HCT116 (cell line): ENCODE results near the gene ADIRF. TPM values are rescaled to one million over a fixed set of nuclear protein-coding genes. Genes with fewer than 3 reads are reported as not detected.
A peak's percentile ranks its signal among the peaks of the same experiment; 100 is the strongest.

Source experiments
- ATAC-seq: fragments of 200-7000 bp; cut with Tn5 transposase; 2 replicates; pipeline ENCODE4 v1.9.1; 2020; ENCODE audit warnings: mild to moderate bottlenecking, moderate library complexity
- BruUV-seq: library from RNA; stranded (reverse); fragments of 400-500 nt; replicated peaks from 2 replicates; lab custom pipeline; 2021; lab: Mats Ljungman, UMichigan
- CTCF ChIA-PET: fragments of 300-600 bp; sonication (Branson Sonifier 250); formaldehyde crosslinking; loops from one replicate; lab custom pipeline; 2021; ENCODE audit warnings: antibody characterized with exemption; lab: Charles Lee
- POLR2A ChIA-PET: fragments of 300-600, 350-600 bp; sonication (Branson Sonifier 250); formaldehyde crosslinking; loops from one replicate; lab custom pipeline; 2021; ENCODE audit warnings: antibody characterized with exemption; lab: Charles Lee
- RAD21 ChIA-PET, 2 experiments: fragments of 300-600 bp; sonication (Branson Sonifier 250); formaldehyde crosslinking; loops; one replicate each; lab custom pipeline; 2023; ENCODE audit warnings: low total read pairs in 2 of 2; ENCODE audit not compliant: uncharacterized antibody in 2 of 2, unreplicated experiment in 2 of 2, low non-redundant PET in 1 of 2; lab: Charles Lee
- DNase-seq: peaks from one replicate; pipeline ENCODE4 v3.0.0-alpha.2; 2010; ENCODE audit warnings: low read depth, low spot score
- H2AFZ ChIP-seq: fragments of 200-600 bp; shearing (Covaris generic), sonication (generic); 2 replicates; pipeline ENCODE4 v1.6.1; 2017; ENCODE audit warnings: low read depth, mixed run types, mixed read lengths, antibody characterized with exemption, low read length; ENCODE audit not compliant: poor library complexity, severe bottlenecking
- H3K27ac ChIP-seq: 2 replicates; pipeline ENCODE4 v1.5.1; 2012; ENCODE audit warnings: low read depth, low read length
- H3K27me3 ChIP-seq: fragments of 200-600 bp; sonication (generic); 2 replicates; pipeline ENCODE4 v1.6.1; 2016; ENCODE audit warnings: mixed run types, low read length, mixed read lengths; ENCODE audit not compliant: insufficient read depth
- H3K36me3 ChIP-seq, 2 experiments: fragments of 200-500 bp in 1 of 2; fragments of 200-600 bp in 1 of 2; sonication (Bioruptor generic) in 1 of 2; sonication (generic) in 1 of 2; 2 replicates each; pipeline versions ENCODE4 v1.5.1 to v1.6.1; 2014 to 2016; ENCODE audit warnings: low read length in 2 of 2, inconsistent platforms in 1 of 2, mixed read lengths in 1 of 2, mixed run types in 1 of 2; ENCODE audit not compliant: insufficient read depth in 2 of 2, control insufficient read depth in 1 of 2
- H3K4me1 ChIP-seq, 2 experiments: fragments of 200-600 bp in 1 of 2; sonication (generic) in 1 of 2; 2 replicates each; pipeline versions ENCODE4 v1.5.1 to v1.6.1; 2012 to 2017; ENCODE audit warnings: low read length in 2 of 2, inconsistent platforms in 1 of 2, mild to moderate bottlenecking in 1 of 2, mixed read lengths in 1 of 2, mixed run types in 1 of 2, moderate library complexity in 1 of 2; ENCODE audit not compliant: insufficient read depth in 2 of 2, control insufficient read depth in 1 of 2
- H3K4me2 ChIP-seq: fragments of 200-600 bp; sonication (generic); 2 replicates; pipeline ENCODE4 v1.6.1; 2017; ENCODE audit warnings: mixed run types, low read length, mixed read lengths
- H3K4me3 ChIP-seq, 2 experiments: fragments of 200-600 bp in 1 of 2; sonication (generic) in 1 of 2; replicated peaks in 1 of 2; 2 replicates each; pipeline ENCODE4 v1.5.1; 2011 to 2016; ENCODE audit warnings: low read length in 2 of 2, control low read depth in 1 of 2, low read depth in 1 of 2, mild to moderate bottlenecking in 1 of 2, mixed read lengths in 1 of 2, mixed run types in 1 of 2
- H3K79me2 ChIP-seq: fragments of 200-600 bp; sonication (generic); 2 replicates; pipeline ENCODE4 v1.6.1; 2017; ENCODE audit warnings: mild to moderate bottlenecking, mixed run types, low read length, moderate library complexity, mixed read lengths; ENCODE audit not compliant: insufficient read depth
- H3K9ac ChIP-seq: fragments of 200-600 bp; sonication (generic); 2 replicates; pipeline ENCODE4 v1.6.1; 2016; ENCODE audit warnings: low read length, mixed read lengths
- H3K9me2 ChIP-seq: fragments of 200-600 bp; sonication (generic), shearing (Covaris generic); 2 replicates; pipeline ENCODE4 v1.6.1; 2017; ENCODE audit warnings: mixed run types, mild to moderate bottlenecking, moderate library complexity; ENCODE audit not compliant: insufficient read depth
- H3K9me3 ChIP-seq, 2 experiments: fragments of 200-500 bp in 1 of 2; fragments of 200-600 bp in 1 of 2; sonication (Bioruptor generic) in 1 of 2; sonication (generic) in 1 of 2; 2 replicates each; pipeline ENCODE4 v1.6.1; 2014 to 2017; ENCODE audit warnings: low read length in 2 of 2, mixed read lengths in 2 of 2, inconsistent platforms in 1 of 2, low read depth in 1 of 2, mild to moderate bottlenecking in 1 of 2, mixed run types in 1 of 2, moderate library complexity in 1 of 2; ENCODE audit not compliant: control insufficient read depth in 1 of 2, insufficient read depth in 1 of 2
- H4K20me1 ChIP-seq: fragments of 200-600 bp; sonication (generic), shearing (Covaris generic); 2 replicates; pipeline ENCODE4 v1.6.1; 2017; ENCODE audit warnings: mixed run types, mild to moderate bottlenecking, moderate library complexity; ENCODE audit not compliant: insufficient read depth
- CBX3 ChIP-seq: IDR thresholded peaks from 2 replicates; pipeline ENCODE4 v1.6.1; 2012; ENCODE audit warnings: low read depth
- CEBPB ChIP-seq: IDR thresholded peaks from 2 replicates; pipeline ENCODE4 v1.6.1; 2012; ENCODE audit warnings: low read depth
- EGR1 ChIP-seq: IDR thresholded peaks from 2 replicates; pipeline ENCODE4 v1.6.1; 2012; ENCODE audit warnings: low read depth
- EZH2phosphoT487 ChIP-seq: fragments of 200-600 bp; IDR thresholded peaks from 2 replicates; pipeline ENCODE4 v1.6.1; 2018; ENCODE audit warnings: antibody characterized with exemption, borderline replicate concordance
- FOSL1 ChIP-seq: IDR thresholded peaks from 2 replicates; pipeline ENCODE4 v1.6.1; 2012; ENCODE audit warnings: low read depth
- JUND ChIP-seq: IDR thresholded peaks from 2 replicates; pipeline ENCODE4 v1.6.1; 2012
- POLR2A ChIP-seq: IDR thresholded peaks from 2 replicates; pipeline ENCODE4 v1.7.0; 2011; ENCODE audit warnings: borderline replicate concordance; ENCODE audit not compliant: insufficient read depth, insufficient read length; ENCODE audit errors: extremely low read depth
- POLR2AphosphoS5 ChIP-seq: IDR thresholded peaks from 2 replicates; pipeline ENCODE4 v1.6.1; 2011; ENCODE audit warnings: mild to moderate bottlenecking, low read depth, low read length, moderate library complexity
- RAD21 ChIP-seq: IDR thresholded peaks from 2 replicates; pipeline ENCODE4 v1.6.1; 2012; ENCODE audit warnings: low read depth, mild to moderate bottlenecking
- SIN3A ChIP-seq: IDR thresholded peaks from 2 replicates; pipeline ENCODE4 v1.6.1; 2012; ENCODE audit warnings: low read depth
- SP1 ChIP-seq: IDR thresholded peaks from 2 replicates; pipeline ENCODE4 v1.6.1; 2012; ENCODE audit warnings: low read depth
- TCF7L2 ChIP-seq: IDR thresholded peaks from 2 replicates; pipeline ENCODE4 v1.7.0; 2011; ENCODE audit warnings: borderline replicate concordance, inconsistent platforms; ENCODE audit not compliant: insufficient read depth, insufficient read length; ENCODE audit errors: extremely low read depth
- YY1 ChIP-seq: IDR thresholded peaks from 2 replicates; pipeline ENCODE4 v1.6.1; 2011; ENCODE audit warnings: low read length, low read depth, moderate library complexity, mild to moderate bottlenecking; ENCODE audit not compliant: insufficient replicate concordance; ENCODE audit errors: extremely low read depth
- ZFX ChIP-seq: fragments of 450-650 bp; IDR thresholded peaks from 2 replicates; pipeline ENCODE4 v1.6.1; 2017
- ZNF274 ChIP-seq: fragments of 200-500 bp; sonication (Bioruptor generic); IDR thresholded peaks from 2 replicates; pipeline ENCODE4 v1.6.1; 2014; ENCODE audit warnings: mild to moderate bottlenecking, low read depth, low read length, inconsistent platforms
- intact Hi-C: fragments of 100-400 bp; cut with micrococcal nuclease; formaldehyde crosslinking; loops from 2 replicates; pipeline ENCODE4 v1.10.0; 2022
- total RNA-seq: library from RNA; stranded (reverse); gene quantifications from one replicate; pipeline ENCODE4 v1.2.1, GENCODE V29; 2021; ENCODE audit not compliant: unreplicated experiment
- TF ChIP-seq, protein P1 (sequence below): IDR thresholded peaks from 2 replicates; pipeline ENCODE4 v1.6.1; 2012
- TF ChIP-seq, protein P2 (sequence below): IDR thresholded peaks from 2 replicates; pipeline ENCODE4 v1.6.1; 2011; ENCODE audit warnings: mild to moderate bottlenecking, low read length, moderate library complexity; ENCODE audit not compliant: insufficient replicate concordance; ENCODE audit errors: extremely low read depth
- TF ChIP-seq, protein P3 (sequence below): IDR thresholded peaks from 2 replicates; pipeline ENCODE4 v1.6.1; 2012; ENCODE audit warnings: low read depth
- TF ChIP-seq, protein P4 (sequence below): IDR thresholded peaks from 2 replicates; pipeline ENCODE4 v1.6.1; 2012

ADIRF gene
- total RNA-seq, 1 experiment from 2014 or later, result 448 TPM

DNA sequence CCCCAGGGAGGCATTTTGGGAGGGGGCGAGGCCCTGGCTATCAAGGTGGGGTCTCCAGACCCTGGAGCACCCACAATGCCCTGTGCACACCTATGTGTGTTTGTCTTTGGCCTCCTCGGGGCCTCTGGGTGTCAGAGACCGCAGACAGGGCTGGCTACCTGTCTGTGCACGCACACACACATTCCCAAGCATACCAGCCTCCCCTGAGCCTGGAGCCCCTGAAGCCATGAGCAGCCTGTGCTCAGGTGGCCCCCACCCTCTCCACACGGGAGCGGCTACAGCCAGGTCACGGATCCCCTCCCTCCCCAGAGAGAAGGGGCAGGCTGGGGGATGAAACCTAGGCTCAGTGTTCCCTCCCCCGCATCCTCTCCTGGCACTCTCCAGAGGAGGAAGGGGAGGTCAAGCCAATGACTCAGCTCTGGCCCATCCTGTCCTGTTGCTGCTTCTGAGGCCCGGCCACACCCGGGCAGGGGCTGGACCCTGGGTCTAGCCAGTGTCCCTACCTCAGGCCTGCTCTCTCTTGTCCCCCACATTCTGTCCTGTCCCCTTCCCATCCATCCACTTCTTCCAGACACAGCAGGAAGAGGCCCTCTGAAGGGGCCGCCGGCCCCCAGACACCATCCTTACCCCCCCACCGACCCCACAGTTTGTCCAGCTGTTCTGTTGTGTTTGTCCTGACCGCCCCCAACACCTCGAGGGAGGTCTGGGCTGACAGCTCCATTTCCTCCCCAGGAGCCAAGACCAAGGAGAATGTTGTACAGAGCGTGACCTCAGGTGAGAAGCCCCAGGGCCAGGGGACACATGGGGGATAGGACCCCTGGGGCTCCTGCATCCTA is 9.2 kb upstream of the ADIRF start:
- Histone ChIP-seq H3K9me3 (no peaks in the 10 kb centered on the region), H3K27ac (peak overlapping the region; percentile 94), H3K4me1 (peaks cover 45 to 79% of the 10 kb centered on the region in 2 experiments), H2AFZ (no peak overlapping the region), H4K20me1 (no peaks in the 10 kb centered on the region), H3K9me2 (no peaks in the 10 kb centered on the region), H3K27me3 (no peaks in the 10 kb centered on the region), H3K36me3 (no peaks in the 10 kb centered on the region), H3K4me3 (peak overlapping the region; percentile 50 to 57), H3K79me2 (peaks cover 8% of the 10 kb centered on the region; the same call in 1 of the 2 replicates)
- peak; percentile 62 for DNase-seq
- POLR2A ChIA-PET, result interaction anchor here (1.7 to 5.7 kb wide), 2 partner anchors 10 to 274 kb away, joined by 3 to 58 read pairs; partner anchors contain the start of gene ADIRF
- TF ChIP-seq ZNF274, result no peak
- TF ChIP-seq CBX3, result no peak
- TF ChIP-seq RAD21, result no peak
- TF ChIP-seq EGR1, result no peak
- no peak for TF ChIP-seq POLR2A
- TF ChIP-seq, protein P1, sequence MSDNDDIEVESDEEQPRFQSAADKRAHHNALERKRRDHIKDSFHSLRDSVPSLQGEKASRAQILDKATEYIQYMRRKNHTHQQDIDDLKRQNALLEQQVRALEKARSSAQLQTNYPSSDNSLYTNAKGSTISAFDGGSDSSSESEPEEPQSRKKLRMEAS, result no peak
- TF ChIP-seq YY1, result peak; percentile 35
- no peak for TF ChIP-seq JUND
- no peak for TF ChIP-seq FOSL1
- no peak for TF ChIP-seq SIN3A
- TF ChIP-seq, protein P2, sequence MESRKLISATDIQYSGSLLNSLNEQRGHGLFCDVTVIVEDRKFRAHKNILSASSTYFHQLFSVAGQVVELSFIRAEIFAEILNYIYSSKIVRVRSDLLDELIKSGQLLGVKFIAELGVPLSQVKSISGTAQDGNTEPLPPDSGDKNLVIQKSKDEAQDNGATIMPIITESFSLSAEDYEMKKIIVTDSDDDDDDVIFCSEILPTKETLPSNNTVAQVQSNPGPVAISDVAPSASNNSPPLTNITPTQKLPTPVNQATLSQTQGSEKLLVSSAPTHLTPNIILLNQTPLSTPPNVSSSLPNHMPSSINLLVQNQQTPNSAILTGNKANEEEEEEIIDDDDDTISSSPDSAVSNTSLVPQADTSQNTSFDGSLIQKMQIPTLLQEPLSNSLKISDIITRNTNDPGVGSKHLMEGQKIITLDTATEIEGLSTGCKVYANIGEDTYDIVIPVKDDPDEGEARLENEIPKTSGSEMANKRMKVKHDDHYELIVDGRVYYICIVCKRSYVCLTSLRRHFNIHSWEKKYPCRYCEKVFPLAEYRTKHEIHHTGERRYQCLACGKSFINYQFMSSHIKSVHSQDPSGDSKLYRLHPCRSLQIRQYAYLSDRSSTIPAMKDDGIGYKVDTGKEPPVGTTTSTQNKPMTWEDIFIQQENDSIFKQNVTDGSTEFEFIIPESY, result peak; percentile 36
- TF ChIP-seq, protein P3, sequence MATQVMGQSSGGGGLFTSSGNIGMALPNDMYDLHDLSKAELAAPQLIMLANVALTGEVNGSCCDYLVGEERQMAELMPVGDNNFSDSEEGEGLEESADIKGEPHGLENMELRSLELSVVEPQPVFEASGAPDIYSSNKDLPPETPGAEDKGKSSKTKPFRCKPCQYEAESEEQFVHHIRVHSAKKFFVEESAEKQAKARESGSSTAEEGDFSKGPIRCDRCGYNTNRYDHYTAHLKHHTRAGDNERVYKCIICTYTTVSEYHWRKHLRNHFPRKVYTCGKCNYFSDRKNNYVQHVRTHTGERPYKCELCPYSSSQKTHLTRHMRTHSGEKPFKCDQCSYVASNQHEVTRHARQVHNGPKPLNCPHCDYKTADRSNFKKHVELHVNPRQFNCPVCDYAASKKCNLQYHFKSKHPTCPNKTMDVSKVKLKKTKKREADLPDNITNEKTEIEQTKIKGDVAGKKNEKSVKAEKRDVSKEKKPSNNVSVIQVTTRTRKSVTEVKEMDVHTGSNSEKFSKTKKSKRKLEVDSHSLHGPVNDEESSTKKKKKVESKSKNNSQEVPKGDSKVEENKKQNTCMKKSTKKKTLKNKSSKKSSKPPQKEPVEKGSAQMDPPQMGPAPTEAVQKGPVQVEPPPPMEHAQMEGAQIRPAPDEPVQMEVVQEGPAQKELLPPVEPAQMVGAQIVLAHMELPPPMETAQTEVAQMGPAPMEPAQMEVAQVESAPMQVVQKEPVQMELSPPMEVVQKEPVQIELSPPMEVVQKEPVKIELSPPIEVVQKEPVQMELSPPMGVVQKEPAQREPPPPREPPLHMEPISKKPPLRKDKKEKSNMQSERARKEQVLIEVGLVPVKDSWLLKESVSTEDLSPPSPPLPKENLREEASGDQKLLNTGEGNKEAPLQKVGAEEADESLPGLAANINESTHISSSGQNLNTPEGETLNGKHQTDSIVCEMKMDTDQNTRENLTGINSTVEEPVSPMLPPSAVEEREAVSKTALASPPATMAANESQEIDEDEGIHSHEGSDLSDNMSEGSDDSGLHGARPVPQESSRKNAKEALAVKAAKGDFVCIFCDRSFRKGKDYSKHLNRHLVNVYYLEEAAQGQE, result no peak
- no peak for TF ChIP-seq TCF7L2
- TF ChIP-seq EZH2phosphoT487, result no peak
- peak; percentile 87 for TF ChIP-seq POLR2AphosphoS5
- no peak for TF ChIP-seq SP1
- no peak for TF ChIP-seq ZFX
- TF ChIP-seq, protein P4, sequence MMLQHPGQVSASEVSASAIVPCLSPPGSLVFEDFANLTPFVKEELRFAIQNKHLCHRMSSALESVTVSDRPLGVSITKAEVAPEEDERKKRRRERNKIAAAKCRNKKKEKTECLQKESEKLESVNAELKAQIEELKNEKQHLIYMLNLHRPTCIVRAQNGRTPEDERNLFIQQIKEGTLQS, result no peak
- no peak for TF ChIP-seq CEBPB
- TF ChIP-seq, all 23 proteins: peak for 3
- ChIA-PET RAD21 (interaction anchor here (1.0 to 1.5 kb wide), 2 partner anchors 13 to 20 kb away, joined by 3 to 4 read pairs; no protein-coding TSS in a partner anchor), CTCF (interaction anchor here (0.5 to 3.7 kb wide), 7 partner anchors 7 to 613 kb away, joined by 3 to 36 read pairs (median 4); partner anchors contain the start of gene ADIRF)
- TSS peak; percentile 73 for BruUV-seq
- peak overlapping the region; percentile 71 for H3K9ac ChIP-seq
- ATAC-seq, result peak; percentile 67
- peak overlapping the region; percentile 100 for H3K4me2 ChIP-seq
- intact Hi-C loops, result no loop called here
